ENCODE data around the gene EPS8L1.

EPS8L1 gene

DNA sequence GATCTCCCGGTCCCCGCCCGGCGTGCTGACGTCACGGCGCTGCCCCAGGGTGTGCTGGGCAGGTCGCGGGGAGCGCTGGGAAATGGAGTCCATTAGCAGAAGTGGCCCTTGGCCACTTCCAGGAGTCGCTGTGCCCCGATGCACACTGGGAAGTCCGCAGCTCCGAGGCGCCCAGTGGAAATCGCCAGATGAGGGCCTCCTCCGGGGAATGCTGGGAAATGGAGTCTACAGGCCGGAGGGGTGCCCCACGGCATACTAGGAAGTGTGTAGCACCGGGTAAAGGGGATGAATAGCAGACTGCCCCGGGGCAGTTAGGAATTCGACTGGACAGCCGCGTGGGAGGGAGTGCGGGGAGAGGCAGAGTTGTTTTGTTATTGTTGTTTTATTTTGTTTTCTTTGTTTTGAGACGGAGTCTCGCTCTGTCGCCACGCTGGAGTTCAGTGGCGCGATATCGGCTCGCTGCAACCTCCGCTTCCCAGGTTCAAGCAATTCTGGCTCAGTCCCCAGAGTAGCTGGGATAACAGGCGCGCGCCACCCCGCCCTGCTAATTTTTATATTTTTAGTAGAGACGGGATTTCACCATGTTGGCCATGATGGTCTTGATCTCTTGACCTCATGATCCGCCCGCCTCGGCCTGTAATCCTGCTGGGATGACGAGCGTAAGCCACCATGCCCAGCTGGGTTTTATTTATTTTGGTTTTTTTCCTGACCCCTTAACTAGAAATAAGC lies 42.2 kb downstream of the EPS8L1 start:
- DNase-seq = peak; percentile 98

DNA sequence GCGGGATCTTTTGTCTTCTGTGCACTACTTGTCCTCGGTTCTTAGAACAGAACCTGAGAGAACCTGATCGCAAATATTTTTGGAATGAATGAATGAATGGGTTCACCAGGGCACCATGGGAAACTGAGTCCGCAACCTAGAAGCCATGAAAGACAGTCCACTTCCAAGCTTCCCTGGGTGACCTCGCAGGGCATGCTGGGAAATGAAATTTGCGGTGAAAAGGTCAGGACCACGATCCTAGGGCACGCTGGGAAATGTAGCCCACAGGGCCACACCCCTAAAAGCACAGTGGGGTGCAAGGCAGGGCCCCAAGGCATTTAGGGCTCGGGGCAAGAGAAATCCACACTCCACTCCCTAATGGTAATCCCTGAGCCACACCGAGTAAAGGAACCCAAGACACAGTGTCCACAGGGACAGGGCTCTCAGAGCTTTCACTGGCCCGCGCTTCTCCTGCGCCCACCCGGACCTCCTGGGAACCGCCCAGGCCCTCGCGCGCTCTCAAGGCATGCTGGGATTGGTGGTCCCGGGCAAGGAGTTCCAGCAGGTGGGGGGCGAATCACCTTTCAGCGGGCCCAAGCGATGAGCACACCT lies 42.8 kb downstream of the EPS8L1 start:
- no peak for DNase-seq

DNA sequence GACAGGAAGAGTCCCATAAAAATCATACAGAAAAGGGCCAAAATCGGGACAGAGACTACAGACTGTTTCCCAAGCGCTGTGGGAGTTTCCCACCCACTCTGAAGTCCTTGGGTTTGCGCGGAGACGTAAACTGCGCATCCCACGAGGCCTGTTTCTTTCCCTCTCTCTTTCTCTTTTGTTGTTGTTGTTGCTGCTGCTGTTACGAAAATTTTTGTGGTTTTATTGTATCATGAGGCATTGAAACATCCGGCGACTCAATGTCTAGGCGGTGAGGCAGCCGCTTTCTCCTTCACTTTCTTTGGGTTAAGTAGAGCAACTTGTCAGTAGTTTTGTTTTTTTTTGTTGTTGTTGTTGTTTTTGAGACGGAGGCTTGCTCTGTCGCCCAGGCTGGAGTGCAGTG lies 43.4 kb downstream of the EPS8L1 start:
- no peak for DNase-seq

DNA sequence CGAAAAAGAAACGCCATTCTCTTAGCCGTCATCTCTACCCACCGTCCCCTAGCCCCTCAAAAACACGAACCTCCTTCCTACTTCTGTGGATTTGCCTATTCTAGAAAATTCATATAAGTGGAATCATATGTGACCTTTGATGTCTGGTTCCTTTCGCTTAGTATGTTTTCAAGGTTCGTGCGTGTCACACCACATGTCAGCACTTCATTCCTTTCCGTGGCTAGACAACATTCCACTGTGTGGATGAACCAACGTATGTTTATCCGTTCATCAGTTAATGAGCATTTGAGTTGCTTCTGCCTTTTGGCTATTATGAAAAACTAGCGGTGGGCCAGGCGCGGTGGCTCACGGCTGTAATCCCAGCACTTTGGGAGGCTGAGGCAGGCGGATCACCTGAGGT lies 55.8 kb downstream of the EPS8L1 start:
- no peak for DNase-seq

DNA sequence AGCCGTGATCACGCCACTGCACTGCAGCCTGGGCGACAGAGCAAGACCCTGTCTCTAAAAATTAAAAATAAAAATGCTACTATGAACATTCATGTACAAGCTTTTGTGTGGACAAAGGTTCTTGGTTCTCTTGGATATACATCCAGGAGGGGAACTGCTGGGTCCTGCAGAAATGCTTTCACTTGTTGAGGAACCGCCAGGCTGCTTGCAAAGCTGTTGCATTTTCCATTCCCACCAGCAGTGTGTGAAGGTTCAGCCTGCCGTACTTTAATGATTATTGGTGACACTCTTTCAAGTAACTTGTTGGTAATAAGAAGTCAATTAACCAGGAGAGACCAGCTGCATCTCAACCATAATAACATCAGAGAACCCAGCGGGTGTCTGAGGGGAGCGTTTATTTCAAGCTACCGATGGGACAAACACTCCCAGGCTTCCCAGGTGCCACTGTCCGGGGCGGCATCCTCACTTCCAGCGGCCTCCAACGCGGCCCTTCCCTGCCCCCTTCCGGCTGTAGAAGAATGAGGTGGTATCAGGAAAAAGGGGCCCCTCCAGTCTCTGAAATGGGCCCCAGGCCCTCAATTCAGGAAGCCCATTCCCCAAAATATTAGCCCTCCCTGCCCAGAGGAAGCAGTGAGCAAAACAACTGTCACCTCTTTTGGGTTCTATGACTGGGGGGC lies 56.9 kb downstream of the EPS8L1 start:
- DNase-seq = no peak

DNA sequence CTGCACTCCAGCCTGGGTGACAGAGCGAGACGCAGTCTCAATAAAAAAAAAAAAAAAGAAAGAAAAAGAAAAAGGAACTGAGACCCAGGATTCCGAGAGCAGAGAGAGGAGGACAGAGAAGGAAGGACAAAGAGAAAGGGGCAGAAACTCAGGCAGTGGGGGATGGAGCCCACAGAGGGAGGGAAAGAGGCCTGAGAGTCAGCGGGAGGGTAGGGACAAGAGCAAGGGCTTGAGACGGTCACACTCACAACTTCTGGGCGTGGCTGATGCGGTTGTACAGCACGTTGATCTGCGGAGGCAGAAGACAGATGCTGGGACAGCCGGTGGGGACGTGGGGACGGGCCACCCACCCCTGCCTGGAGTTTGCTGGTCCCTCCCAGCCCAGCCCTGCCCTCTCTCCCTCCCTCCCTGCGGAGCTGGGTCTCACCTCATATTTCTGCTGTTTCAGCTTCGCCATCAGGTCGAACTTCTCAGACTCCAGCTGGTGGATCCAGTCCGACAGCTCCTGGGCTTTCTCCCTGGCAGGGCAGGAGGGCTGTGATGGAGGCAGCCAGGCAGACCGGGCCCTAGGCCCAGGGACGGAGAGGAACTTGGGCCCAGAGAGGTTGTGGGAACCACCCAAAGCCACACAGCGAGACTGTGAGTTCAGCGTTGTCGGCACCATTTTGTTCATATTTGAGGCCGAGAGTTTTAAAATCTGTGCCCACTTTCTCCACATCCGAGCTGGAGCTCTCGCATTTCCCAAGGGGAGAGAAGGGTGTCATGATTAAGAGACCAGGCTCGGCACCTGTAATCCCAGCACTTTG lies 58.2 kb downstream of the EPS8L1 start:
- DNase-seq = no peak

DNA sequence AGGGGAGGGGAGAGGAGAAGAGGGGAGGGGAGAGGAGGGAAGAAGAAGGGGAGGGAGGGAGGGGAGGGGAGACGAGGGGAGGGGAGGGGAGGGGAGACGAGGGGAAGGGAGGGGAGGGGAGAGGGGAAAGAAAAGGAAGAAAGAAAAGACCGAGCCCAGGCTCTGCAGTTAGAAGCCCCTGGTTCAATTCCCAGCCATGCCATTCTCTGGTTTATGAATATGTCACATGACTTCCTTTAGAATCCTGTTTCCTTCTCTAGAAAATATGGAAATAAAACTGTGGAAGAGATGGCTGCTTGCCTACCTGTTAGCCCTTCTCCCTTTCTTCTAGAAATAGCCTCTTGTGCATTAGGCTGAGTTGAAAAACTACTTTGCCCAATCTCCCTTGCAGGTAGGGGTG lies 59.1 kb downstream of the EPS8L1 start:
- DNase-seq = no peak

DNA sequence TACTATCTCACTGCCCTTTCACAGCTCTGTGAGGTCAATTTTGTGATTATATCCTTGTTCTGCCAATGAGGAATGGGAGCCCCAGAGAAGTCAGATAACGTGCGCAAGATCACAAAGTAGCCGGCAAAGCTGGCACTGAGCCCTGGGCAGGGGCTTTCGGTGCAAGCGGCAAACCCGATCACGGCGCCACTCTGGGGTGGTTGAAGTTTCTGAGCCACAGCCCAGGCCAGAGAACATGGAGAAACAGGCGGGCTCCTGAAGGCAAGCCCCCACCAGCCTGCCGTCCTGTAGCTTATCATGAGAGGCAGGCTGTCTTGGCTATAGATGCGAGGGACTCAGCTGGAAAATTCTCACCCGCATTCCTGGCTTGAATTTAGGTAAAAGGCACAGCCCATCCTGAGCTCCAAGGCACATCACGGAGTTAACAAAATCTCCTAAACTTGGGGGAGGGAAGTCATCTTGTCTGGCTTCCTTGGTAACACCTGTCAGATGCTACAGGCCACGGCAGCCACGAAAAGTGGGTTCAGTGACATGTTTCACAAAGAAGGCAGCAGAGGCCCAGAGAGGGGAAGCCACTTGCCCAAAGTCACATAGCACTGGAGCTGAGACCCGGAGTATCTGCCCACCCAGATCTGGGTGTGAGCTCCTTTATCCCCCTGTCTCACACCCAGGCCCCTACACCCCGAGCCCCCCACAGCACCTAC lies 60.9 kb downstream of the EPS8L1 start:
- DNase-seq = no peak

Measured in CD4-positive, alpha-beta T cell treated with Interleukin-15 for 1 hour (primary cell).